GM21737 (cell line): ENCODE results near the gene KRT86.
"Not testable (repeated sequence)": the region's sequence is repeated elsewhere in the genome, so short reads cannot be mapped to it uniquely, and the experiment has no call there.

ENCODE experiments used
- ATAC-seq: cut with Tn5 transposase; IDR thresholded peaks from one replicate; pipeline ENCODE4 v1.9.1; 2021; ENCODE audit warnings: mild to moderate bottlenecking, moderate library complexity; ENCODE audit not compliant: unreplicated experiment

The KRT86 gene

GRCh38 chr12:52251367-52252051 lies 22.9 kb upstream of the KRT86 start:
- ATAC-seq, result no peak

GRCh38 chr12:52252175-52252615 lies 22.2 kb upstream of the KRT86 start:
- ATAC-seq, result not testable (repeated sequence)

GRCh38 chr12:52252728-52253343 lies 21.6 kb upstream of the KRT86 start:
- no peak for ATAC-seq

DNA sequence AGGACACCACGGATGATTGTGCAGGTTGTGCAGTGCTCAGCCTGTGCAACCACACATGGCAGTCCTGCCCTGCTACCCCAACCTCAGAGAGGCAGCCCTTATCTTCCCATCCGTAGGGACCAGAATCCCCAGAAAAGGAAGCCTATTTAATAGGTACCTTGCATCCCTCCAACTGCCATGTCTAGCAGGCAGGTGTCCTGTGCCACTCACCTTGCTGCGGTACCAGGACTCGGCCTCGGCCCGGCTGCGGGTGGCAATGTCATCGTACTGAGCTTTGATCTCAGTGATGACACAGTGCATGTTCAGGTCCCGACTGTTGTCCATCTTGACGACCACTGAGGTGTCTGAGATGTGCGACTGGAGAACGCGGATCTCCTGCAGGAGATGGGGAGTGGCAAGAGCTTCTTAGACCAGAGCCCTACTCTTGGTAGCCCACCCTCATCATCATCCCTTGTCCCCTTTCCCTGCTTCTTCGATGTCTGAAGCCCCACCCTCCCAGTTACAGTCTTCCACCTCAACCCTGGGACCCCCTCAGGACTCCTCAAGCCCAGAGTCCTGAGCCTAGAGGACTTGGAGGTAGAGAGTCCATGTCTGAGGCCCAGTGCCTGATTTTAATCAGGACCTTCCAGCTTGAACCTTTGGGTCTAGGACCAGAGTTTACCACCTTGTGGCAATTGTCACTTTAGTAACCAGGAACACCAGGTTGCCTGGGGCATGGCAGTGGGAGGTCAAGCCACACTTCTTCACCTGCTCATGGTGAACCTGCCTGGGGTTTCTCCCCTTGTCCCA lies 20.9 kb upstream of the KRT86 start:
- ATAC-seq, result no peak

GRCh38 chr12:52254180-52254964 lies 20.1 kb upstream of the KRT86 start:
- no peak for ATAC-seq

DNA sequence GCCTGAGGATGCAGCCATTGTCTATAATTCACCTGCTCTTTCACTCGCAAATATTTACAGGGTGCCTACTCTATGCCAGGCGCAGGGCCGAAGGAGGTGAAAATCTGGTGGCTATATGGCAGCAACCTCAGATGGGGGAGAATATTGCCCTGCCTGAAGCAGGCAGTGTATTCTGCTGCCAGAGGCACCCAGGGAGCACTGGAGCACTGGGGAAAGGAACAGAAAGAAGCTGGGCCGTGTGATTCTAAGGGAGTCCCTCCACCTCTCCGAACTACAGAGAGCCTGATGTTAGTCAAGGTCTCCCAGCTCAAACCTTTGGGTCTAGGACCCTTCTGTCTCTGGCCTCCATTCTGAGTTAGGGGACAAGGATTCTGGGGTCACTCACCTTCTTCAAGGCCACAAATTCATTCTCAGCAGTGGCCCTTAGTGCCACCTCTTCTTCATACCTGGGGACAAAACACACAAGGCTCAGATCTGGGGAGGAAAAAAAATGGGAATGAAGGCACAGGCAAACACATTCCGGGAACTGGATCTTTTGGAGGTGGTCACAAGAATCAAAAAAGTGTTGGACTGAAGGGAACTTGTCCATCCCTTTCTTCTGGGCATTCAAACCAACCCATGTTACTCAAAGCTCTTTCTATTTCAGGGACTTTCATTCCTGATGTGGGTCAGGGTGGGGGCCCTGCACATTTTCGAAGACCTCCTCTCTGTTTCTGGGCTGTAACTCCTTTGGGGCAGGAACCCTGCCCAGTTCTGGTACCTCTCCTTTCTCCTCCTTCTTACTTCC lies 19.3 kb upstream of the KRT86 start:
- ATAC-seq, result no peak

- no peak for ATAC-seq
Observed at GRCh38 chr12:52255926-52256583, 18.4 kb upstream of the KRT86 start.

DNA sequence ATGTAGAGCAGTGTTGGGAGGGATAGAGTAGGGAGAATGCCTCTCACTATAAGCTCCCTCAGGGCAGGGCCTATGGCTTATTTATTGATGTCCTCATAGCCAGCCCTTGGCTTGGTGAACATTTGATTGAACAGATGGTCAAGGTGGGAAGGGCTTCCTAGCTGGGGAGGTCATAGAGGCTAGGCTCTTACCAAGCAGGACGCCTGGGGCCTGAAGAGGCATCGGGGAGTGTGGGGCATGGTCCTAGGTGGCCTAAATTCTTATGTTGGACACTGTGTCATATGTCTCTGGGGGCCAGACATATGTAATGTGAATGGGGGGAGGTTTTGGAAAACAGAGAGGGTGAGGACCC lies 17.9 kb upstream of the KRT86 start:
- no peak for ATAC-seq

GRCh38 chr12:52257074-52257551 lies 17.3 kb upstream of the KRT86 start:
- no peak for ATAC-seq

GRCh38 chr12:52257922-52258321 lies 16.5 kb upstream of the KRT86 start:
- ATAC-seq, result not testable (repeated sequence)

DNA sequence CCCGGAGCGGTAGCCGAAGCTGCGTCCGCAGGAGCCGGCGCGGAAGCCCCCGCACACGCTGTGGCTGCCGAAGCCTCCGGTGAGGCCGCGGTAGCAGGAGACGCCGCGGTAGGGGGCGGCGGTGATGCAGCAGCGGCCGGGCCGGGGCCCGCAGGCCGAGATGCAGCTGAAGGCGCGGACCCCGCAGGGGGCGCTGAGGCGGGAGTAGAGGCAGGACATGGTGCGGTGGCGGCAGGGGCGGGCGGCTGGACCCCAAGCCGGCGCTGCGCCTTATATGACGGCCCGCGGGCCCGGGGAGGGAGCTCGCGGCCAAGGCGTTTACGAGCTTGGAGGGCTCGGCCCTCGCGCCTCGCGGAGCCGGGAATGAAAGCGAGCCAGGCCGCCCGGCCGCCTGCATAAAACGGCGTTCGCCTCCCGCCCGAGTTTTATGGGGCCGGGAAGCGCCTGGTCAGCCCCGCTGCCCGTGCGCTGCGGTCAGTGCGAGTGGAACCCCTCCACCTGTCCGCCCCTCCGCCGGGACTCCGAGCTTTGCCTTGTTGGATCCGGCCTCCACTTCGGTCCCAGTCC lies 16.0 kb upstream of the KRT86 start:
- ATAC-seq, result no peak

DNA sequence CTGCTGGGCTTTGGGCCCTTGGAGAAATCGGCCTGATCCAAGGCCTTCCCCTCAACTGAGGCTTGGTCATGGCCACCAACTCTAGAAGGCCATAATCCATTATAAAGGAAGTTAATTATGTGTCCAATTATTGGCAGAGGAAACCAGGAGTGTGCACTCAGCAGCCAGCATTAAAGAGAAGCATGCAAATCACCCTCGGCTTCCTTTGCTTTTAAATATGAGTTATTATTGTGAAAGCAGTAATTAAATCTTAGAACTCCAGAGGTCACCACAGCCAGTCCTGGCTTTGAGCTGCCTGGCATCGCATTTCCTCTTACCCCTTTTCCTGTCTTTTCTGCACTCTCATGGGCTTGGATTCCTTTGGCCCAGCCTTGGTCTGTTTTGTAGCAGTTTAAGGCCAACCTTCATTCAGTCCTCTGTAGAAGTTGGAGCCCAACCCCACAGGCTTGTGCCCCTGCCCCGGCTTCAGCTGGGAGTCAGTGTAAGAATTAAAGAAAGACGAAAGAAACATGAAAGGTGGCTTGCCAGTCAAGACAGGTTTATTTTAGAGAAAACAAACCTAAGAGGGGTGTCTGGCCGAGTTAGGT lies 14.7 kb upstream of the KRT86 start:
- no peak for ATAC-seq

DNA sequence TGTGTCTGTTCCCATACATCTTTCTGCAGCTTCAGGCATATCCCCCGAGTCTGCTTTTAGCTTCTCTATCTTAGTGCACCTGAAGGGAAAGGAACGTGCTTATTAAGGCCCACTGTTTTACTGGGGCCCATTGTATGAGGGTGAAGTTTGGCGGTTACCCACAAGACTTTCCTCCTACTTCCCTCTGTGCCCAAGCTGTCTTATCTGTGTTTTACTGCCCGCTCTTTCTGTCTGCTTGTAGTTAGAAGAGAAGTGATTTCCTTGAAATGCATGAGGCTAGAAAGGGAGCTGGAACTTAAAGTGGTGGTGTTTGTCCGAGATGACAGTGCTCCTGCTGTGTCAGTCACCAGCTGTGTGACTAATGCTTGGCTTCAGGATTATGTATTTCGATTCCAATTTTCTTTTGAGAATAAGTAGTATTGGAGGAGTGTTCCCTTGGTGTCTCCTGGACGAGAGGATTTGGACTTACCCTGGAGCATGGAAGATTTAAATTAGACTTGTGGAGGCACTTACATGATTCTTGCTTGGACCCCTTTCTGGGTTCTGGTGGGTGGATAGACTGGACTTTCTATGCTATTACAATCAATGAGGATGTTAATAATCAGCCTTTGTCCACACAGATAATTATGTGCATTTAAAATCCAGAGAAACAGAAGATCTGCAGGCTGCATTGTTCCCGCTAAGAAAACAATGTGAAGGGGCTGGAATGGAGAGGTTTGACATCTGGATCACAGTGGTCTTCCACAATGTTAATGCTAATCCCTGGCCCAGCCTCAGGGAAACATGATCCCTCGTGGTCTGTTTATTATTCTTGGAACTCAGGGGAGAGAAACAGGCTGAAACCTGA lies 13.9 kb upstream of the KRT86 start:
- ATAC-seq, result no peak

DNA sequence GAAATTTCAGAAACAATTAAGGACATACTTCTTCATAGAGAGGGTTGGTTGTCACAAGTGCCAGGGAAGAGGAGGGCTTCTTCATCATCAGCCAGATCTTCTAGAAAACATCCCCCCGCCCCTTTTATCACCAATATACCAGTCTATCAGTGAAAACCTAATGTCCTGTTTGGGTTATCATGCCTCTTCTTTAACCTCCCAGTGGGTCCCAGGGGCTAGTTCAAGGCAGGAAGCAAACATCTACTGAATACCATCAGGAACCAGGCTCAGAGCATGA lies 13.3 kb upstream of the KRT86 start:
- ATAC-seq, result no peak

- no peak for ATAC-seq
Observed at GRCh38 chr12:52262286-52262685, 12.2 kb upstream of the KRT86 start.

DNA sequence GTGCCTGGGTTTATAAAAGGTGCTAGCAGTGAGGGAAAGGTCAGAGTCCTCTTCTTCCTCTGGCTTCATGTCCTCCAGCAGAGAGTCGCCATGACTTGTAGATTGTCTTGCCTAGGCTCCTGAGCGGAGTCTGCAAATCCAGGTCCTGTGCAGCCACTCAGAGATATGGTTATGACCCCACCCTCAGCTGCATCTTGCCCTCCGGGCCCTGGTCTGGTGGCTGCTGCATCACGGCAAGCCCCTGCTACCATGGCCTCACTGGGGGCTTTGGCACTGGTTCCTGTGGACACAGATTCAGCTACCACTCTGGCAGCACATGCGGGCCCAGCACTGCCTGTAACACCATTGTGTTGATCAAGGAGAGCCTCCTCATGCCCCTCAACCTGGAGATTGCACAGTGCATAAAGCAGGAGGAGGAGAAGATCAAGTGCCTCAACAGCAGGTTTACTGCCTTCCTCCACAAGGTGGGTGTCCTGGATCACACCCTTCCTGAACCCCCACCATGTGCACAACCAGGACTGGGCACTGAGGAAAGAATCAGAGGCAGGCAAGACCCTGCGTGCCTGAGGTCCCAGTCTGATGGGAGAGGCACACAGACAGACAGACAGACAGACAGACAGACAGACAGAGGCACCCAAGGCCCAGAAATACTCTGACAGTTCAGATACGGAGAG lies 10.5 kb upstream of the KRT86 start:
- no peak for ATAC-seq

GRCh38 chr12:52264435-52264825 lies 10.0 kb upstream of the KRT86 start:
- ATAC-seq, result no peak

GRCh38 chr12:52266514-52266913 lies 7.9 kb upstream of the KRT86 start:
- ATAC-seq, result no peak
